Fibroblast of mammary gland (primary cell): ENCODE results near the gene PTPRN2.
"Not testable (repeated sequence)": the region's sequence is repeated elsewhere in the genome, so short reads cannot be mapped to it uniquely, and the experiment has no call there.

Source experiments
- DNase-seq: peaks from one replicate; pipeline ENCODE4 v3.0.0-alpha.2; 2010; ENCODE audit warnings: low read depth
- H3K4me3 ChIP-seq: 2 replicates; pipeline ENCODE4 v1.5.1; 2011; ENCODE audit warnings: low read depth, mild to moderate bottlenecking, low read length, moderate library complexity; ENCODE audit not compliant: control insufficient read depth
- TF ChIP-seq, protein P1 (sequence below): conservative IDR thresholded peaks from 2 replicates; pipeline ENCODE4 v1.5.1; 2011; ENCODE audit warnings: low read depth, low read length, inconsistent platforms; ENCODE audit not compliant: control insufficient read depth, insufficient read depth

The PTPRN2 gene

DNA sequence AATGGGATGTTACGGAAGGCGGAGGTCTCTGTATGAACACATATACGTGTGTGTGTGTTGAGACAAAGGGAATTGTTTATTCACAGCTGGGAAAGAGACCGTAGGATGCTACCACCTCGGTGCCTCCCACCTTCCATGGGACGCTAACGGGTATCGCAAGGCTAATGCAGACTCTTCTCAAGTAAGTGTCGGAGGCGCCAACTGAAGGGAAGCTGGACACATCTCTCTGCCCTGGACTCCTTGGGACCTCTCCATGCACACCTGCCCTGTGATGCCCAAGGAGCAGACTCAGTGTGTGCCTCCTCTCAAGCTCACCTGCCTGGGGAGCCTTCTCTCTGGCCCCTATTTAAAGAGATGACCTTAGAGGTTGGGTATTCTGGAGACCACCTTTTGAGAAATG lies 1020.0 kb downstream of the PTPRN2 start:
- no peak overlapping the region for H3K4me3 ChIP-seq
- TF ChIP-seq, protein P1, sequence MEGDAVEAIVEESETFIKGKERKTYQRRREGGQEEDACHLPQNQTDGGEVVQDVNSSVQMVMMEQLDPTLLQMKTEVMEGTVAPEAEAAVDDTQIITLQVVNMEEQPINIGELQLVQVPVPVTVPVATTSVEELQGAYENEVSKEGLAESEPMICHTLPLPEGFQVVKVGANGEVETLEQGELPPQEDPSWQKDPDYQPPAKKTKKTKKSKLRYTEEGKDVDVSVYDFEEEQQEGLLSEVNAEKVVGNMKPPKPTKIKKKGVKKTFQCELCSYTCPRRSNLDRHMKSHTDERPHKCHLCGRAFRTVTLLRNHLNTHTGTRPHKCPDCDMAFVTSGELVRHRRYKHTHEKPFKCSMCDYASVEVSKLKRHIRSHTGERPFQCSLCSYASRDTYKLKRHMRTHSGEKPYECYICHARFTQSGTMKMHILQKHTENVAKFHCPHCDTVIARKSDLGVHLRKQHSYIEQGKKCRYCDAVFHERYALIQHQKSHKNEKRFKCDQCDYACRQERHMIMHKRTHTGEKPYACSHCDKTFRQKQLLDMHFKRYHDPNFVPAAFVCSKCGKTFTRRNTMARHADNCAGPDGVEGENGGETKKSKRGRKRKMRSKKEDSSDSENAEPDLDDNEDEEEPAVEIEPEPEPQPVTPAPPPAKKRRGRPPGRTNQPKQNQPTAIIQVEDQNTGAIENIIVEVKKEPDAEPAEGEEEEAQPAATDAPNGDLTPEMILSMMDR: no peak
- DNase-seq: no peak

DNA sequence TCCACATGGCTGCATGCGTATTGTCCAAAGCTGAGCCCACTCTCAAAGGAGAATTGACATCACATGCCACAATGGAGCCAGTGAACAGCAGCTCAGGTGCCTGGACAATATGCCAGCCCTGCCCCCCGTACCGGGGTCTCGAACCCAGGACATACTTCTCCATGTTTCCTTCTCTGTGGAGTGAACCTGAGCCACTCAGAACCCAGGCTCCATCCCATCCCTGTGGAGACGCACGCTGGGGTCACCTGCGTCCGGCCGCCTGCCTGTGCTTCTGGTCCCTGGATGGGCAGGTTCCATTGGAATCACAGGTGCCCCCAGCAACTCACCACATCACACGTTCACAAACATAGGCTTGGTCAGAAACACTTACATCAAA lies 1021.0 kb downstream of the PTPRN2 start:
- no peak overlapping the region for H3K4me3 ChIP-seq
- TF ChIP-seq, protein P1: no peak
- DNase-seq: no peak

DNA sequence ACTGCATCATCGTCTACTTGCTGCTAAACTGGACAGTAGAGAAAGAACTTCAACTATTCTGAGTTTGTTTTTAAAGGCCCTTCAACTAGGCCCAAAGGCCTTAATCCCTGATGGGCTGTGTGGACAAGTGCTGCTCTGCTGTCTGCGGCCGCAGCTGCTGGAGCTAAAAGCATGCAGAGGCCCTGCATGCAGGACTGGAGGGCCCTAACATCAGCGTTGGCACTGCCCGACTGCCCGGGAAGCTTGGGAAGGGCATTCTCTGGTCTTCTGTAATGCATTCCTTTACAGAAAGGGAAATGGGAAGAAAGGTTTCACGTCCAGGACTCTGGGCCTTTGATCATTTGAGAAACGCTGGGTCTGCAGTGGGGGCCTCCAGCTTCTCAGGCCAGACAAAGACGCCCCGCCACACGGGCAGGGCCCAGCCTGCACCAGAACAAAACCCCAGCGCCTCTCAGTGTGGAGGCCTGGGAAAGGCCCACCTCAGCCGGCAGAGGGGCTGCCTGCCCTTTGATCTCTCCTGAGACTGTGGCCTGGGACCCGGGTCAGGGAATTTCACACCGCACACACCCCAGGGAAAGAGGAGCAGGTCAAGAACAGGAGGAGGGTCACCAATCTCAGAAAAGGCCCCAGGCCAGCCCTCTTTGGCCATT lies 1021.5 kb downstream of the PTPRN2 start:
- DNase-seq: no peak
- H3K4me3 ChIP-seq: no peak overlapping the region
- TF ChIP-seq, protein P1: no peak

DNA sequence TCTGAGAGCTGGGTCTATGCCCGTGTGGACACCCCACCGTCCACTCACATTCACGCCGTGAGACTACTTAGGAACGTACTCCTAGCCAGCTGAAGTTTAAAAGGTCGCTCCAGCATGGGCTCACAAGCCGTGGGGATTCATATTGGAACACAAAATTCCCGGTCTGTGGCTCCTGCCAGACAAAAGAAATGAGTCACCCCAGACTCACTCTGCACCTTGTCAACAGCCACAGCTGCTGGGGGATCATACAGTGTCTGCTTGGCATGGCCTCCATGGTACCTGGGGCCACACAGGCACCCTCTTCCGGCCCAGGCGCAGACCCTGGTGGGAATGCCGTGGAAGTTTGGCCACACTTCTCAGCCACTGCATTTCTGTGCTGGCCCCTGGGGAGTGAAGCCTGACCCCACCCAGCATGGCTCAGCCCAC lies 1022.4 kb downstream of the PTPRN2 start:
- peak; percentile 19 for DNase-seq
- no peak overlapping the region for H3K4me3 ChIP-seq
- TF ChIP-seq, protein P1: no peak

DNA sequence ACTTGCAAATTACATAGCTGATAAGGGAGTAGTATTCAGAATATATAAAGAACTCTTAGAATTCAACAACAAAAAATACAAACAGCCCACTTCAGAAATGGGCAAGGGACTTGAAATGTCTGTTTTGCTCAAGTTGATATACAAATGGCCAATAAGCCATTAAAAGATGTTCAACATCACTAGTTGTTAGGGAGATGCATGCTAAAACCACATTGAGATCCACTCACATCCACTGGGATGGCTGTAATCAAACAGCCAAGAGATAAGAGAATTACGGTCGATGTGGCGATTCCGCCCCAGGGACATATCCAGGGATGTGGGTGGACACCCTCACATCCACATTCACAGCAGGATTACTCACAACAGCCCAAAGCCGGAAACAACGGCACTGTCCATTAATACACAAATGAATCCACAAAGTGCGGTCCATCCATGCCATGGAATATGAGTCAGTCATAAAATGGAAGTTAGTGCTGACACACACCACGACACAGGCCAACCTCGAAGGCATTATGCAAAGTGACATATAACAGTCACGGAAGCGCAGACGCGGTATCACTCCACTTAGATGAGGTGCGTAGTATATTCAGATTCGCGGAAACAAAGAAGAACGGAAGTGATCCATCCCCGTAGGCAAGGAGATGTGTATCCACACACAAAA lies 1023.0 kb downstream of the PTPRN2 start:
- peak; percentile 48 for DNase-seq
- H3K4me3 ChIP-seq: no peak overlapping the region
- TF ChIP-seq, protein P1: no peak

DNA sequence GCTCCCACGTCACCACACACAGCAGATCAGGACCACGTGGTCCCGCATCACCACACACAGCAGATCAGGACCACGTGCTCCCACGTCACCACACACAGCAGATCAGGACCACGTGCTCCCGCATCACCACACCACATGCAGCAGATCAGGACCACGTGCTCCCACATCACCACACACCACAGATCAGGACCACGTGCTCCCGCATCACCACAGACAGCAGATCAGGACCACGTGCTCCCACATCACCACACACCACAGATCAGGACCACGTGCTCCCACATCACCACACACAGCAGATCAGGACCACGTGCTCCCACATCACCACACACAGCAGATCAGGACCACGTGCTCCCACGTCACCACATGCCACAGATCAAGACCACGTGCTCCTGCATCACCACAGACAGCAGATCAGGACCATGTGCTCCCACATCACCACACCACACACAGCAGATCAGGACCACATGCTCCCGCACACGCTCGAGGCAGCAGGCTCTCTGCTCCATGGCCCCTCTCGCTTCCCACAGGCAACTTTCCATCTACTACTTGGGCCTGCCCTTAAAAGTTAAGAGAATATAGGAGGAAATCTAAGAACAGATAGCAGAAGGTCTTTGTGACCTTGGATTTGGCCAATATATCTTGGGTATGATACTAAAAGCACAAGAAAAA lies 1024.0 kb downstream of the PTPRN2 start:
- not testable (repeated sequence) for H3K4me3 ChIP-seq

DNA sequence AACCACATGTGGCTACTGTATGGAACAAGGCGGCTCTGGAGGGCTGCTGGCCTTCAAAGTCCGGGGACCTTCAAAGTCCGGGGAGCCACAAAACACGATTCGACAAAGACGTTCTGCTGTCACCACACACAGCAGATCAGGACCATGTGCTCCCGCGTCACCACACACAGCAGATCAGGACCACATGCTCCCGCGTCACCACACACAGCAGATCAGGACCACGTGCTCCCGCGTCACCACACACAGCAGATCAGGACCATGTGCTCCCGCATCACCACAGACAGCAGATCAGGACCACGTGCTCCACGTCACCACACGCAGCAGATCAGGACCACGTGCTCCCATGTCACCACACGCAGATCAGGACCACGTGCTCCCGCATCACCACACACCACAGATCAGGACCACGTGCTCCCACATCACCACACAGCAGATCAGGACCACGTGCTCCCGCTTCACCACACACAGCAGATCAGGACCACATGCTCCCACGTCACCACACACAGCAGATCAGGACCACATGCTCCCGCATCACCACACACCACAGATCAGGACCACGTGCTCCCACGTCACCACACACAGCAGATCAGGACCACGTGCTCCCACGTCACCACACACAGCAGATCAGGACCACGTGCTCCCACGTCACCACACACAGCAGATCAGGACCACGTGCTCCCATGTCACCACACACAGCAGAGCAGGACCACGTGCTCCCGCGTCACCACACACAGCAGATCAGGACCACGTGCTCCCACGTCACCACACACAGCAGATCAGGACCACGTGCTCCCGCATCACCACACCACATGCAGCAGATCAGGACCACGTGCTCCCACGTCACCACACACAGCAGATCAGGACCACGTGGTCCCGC lies 1024.9 kb downstream of the PTPRN2 start:
- DNase-seq, H3K4me3 ChIP-seq: not testable (repeated sequence)

More for the DNA sequence above, 1024.0 kb downstream of the PTPRN2 start:
- not testable (repeated sequence) for DNase-seq
